Neural cell (in vitro differentiated cells): ENCODE results near the gene CDH16.

Experiments used
- CTCF ChIP-seq: fragments of 450-650 bp; IDR thresholded peaks from 2 replicates; pipeline ENCODE4 v1.5.1; 2014; ENCODE audit warnings: antibody characterized with exemption, mild to moderate bottlenecking, moderate library complexity; ENCODE audit not compliant: poor library complexity, severe bottlenecking
- POLR2AphosphoS5 ChIP-seq: IDR thresholded peaks from 2 replicates; pipeline ENCODE4 v1.6.1; 2012

DNA sequence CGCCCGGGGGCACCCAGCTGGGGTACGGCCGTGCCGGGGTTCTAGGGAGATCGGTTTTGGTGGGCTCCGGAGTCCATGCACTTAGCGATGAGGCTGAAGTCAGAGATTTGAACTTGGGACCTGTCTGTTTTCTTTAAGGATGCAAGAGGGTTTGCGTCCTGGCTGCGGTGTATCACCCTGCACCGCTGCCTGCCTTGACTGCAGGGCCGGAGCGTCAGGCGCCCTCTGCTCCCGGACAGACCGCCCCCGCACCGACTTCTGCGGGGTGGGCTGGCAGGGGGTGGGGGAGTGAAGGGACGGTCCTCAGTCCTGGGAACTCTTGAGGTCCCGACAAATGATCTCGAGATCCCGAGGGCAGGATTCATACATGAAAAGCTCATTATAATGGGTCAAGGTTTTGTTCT lies 37.7 kb downstream of the CDH16 start:
- TF ChIP-seq CTCF (no peak), POLR2AphosphoS5 (no peak)
